Forelimb muscle (tissue), 1 donor: ENCODE data around the gene TMEM82. TPM values are rescaled to one million over a fixed set of nuclear protein-coding genes. Genes with fewer than 3 reads are reported as not detected.

Experiments
- DNase-seq: peaks from one replicate; pipeline ENCODE4 v3.0.0-alpha.2; 2013; ENCODE audit warnings: low read depth
- polyA plus RNA-seq: library from polyadenylated mRNA; unstranded; fragments of 120-200 nt; gene quantifications from one replicate; pipeline ENCODE4 v1.2.1, GENCODE V29; 2013; ENCODE audit not compliant: insufficient read length

Gene TMEM82
- polyA plus RNA-seq, 1 donor, result not detected

- DNase-seq, result no peak
Measured at GRCh38 chr1:15736038-15736891, 6.0 kb upstream of the TMEM82 start, which contains the start of gene SLC25A34. TSS of gene SLC25A34 (plus strand) at chr1:15736258. CDS start at chr1:15736486, 228 bp downstream.

GRCh38 chr1:15736892-15737261 lies 5.4 kb upstream of the TMEM82 start:
- no peak for DNase-seq

GRCh38 chr1:15737324-15738319 lies 4.7 kb upstream of the TMEM82 start:
- no peak for DNase-seq

- DNase-seq, result no peak
Measured at GRCh38 chr1:15738416-15739113, 3.7 kb upstream of the TMEM82 start.

- DNase-seq, result no peak
Measured at GRCh38 chr1:15739259-15739658, 3.0 kb upstream of the TMEM82 start.

GRCh38 chr1:15739745-15740144 lies 2.6 kb upstream of the TMEM82 start:
- DNase-seq, result no peak

GRCh38 chr1:15740924-15741850 lies 1.1 kb upstream of the TMEM82 start:
- DNase-seq, result no peak

GRCh38 chr1:15744122-15744679 lies 1.9 kb downstream of the TMEM82 start:
- DNase-seq, result no peak

GRCh38 chr1:15747378-15747777 lies 5.1 kb downstream of the TMEM82 start:
- no peak for DNase-seq

GRCh38 chr1:15748264-15748663 lies 6.0 kb downstream of the TMEM82 start:
- DNase-seq, result no peak

GRCh38 chr1:15748690-15749398 lies 6.5 kb downstream of the TMEM82 start:
- DNase-seq, result no peak

- no peak for DNase-seq
Measured at GRCh38 chr1:15749399-15750291, 7.3 kb downstream of the TMEM82 start.

- no peak for DNase-seq
Measured at GRCh38 chr1:15750924-15751323, 8.6 kb downstream of the TMEM82 start.

GRCh38 chr1:15751717-15752116 lies 9.4 kb downstream of the TMEM82 start:
- DNase-seq, result no peak

- DNase-seq, result no peak
Measured at GRCh38 chr1:15753776-15754175, 11.5 kb downstream of the TMEM82 start.

GRCh38 chr1:15755021-15755645 lies 12.8 kb downstream of the TMEM82 start:
- DNase-seq, result no peak

- no peak for DNase-seq
Measured at GRCh38 chr1:15755646-15756040, 13.3 kb downstream of the TMEM82 start.
